Ishikawa (cell line): Measurements from ENCODE around the gene NDST3.
A peak's percentile ranks its signal among the peaks of the same experiment; 100 is the strongest.

Experiments
- CEBPB ChIP-seq: IDR thresholded peaks from 2 replicates; pipeline ENCODE4 v1.6.1; 2012
- CREB1 ChIP-seq: IDR thresholded peaks from 2 replicates; pipeline ENCODE4 v1.6.1; 2012; ENCODE audit warnings: low read depth
- EGR1 ChIP-seq: IDR thresholded peaks from 2 replicates; pipeline ENCODE4 v1.6.1; 2012
- EP300 ChIP-seq: IDR thresholded peaks from 2 replicates; pipeline ENCODE4 v1.6.1; 2012; ENCODE audit warnings: borderline replicate concordance
- FOXM1 ChIP-seq: IDR thresholded peaks from 2 replicates; pipeline ENCODE4 v1.6.1; 2012; ENCODE audit warnings: low read depth, borderline replicate concordance
- MAX ChIP-seq: IDR thresholded peaks from 2 replicates; pipeline ENCODE4 v1.6.1; 2012
- NFIC ChIP-seq: IDR thresholded peaks from 2 replicates; pipeline ENCODE4 v1.6.1; 2012
- RAD21 ChIP-seq: IDR thresholded peaks from 2 replicates; pipeline ENCODE4 v1.6.1; 2012; ENCODE audit warnings: low read depth
- REST ChIP-seq: IDR thresholded peaks from 2 replicates; pipeline ENCODE4 v1.6.1; 2012; ENCODE audit warnings: low read depth, mild to moderate bottlenecking
- TAF1 ChIP-seq: IDR thresholded peaks from 2 replicates; pipeline ENCODE4 v1.6.1; 2012; ENCODE audit warnings: low read depth, mild to moderate bottlenecking
- TCF12 ChIP-seq: IDR thresholded peaks from 2 replicates; pipeline ENCODE4 v1.6.1; 2012; ENCODE audit warnings: low read depth
- TEAD4 ChIP-seq: IDR thresholded peaks from 2 replicates; pipeline ENCODE4 v1.6.1; 2012
- USF1 ChIP-seq: IDR thresholded peaks from 2 replicates; pipeline ENCODE4 v1.6.1; 2012
- YY1 ChIP-seq: IDR thresholded peaks from 2 replicates; pipeline ENCODE4 v1.6.1; 2012; ENCODE audit warnings: low read depth
- ZBTB7A ChIP-seq: IDR thresholded peaks from 2 replicates; pipeline ENCODE4 v1.6.1; 2012; ENCODE audit warnings: low read depth

The NDST3 gene

GRCh38 chr4:118026806-118027205 lies 7.5 kb upstream of the NDST3 start:
- no peak for TF ChIP-seq ZBTB7A
- TF ChIP-seq USF1, result no peak
- no peak for TF ChIP-seq NFIC
- TF ChIP-seq TCF12, result no peak
- TF ChIP-seq MAX, result no peak
- TF ChIP-seq EP300, result no peak
- TF ChIP-seq CREB1, result no peak
- TF ChIP-seq REST, result no peak
- TF ChIP-seq RAD21, result no peak
- TF ChIP-seq FOXM1, result no peak
- TF ChIP-seq TEAD4, result no peak

- TF ChIP-seq MAX, result no peak
- no peak for TF ChIP-seq TEAD4
- no peak for TF ChIP-seq CREB1
- TF ChIP-seq RAD21, result no peak
- no peak for TF ChIP-seq NFIC
- no peak for TF ChIP-seq TCF12
- TF ChIP-seq EGR1, result no peak
- TF ChIP-seq CEBPB, result no peak
- TF ChIP-seq REST, result no peak
- TF ChIP-seq TAF1, result no peak
- TF ChIP-seq ZBTB7A, result no peak
- TF ChIP-seq USF1, result no peak
- TF ChIP-seq EP300, result no peak
- TF ChIP-seq FOXM1, result no peak
- TF ChIP-seq YY1, result no peak
Measured at GRCh38 chr4:118029224-118029623, 5.1 kb upstream of the NDST3 start.

GRCh38 chr4:118032691-118033090 lies 1.6 kb upstream of the NDST3 start:
- TF ChIP-seq USF1 (no peak), YY1 (peak; percentile 16; the same call in 1 of the 2 replicates)

- TF ChIP-seq TEAD4, result peak; percentile 81
- TF ChIP-seq TCF12, result peak; percentile 46; the same call in 1 of the 2 replicates
- no peak for TF ChIP-seq EP300
- TF ChIP-seq TAF1, result peak; percentile 21
- TF ChIP-seq REST, result no peak
- no peak for TF ChIP-seq USF1
- TF ChIP-seq YY1, result no peak
- no peak for TF ChIP-seq CEBPB
- TF ChIP-seq EGR1, result no peak
- no peak; the same call in 1 of the 2 replicates for TF ChIP-seq ZBTB7A
- peak; percentile 79 for TF ChIP-seq NFIC
- peak; percentile 76 for TF ChIP-seq MAX
- no peak for TF ChIP-seq RAD21
- TF ChIP-seq CREB1, result no peak
- TF ChIP-seq FOXM1, result no peak
Measured at GRCh38 chr4:118033148-118034052, 886 bp upstream of the NDST3 start.
